H54 (cell line): ENCODE data around the gene NDUFB6.

ENCODE experiments used
- DNase-seq: peaks from one replicate; pipeline ENCODE4 v3.0.0; 2011; ENCODE audit warnings: low spot score, mixed read lengths; ENCODE audit not compliant: insufficient read length
- FAIRE-seq: peaks from 3 replicates; lab custom pipeline; 2011; peaks lifted over from hg19 to GRCh38; lab: Jason Lieb, UNC
- POLR2A ChIP-seq: IDR thresholded peaks from 2 replicates; pipeline ENCODE4 v1.6.1; 2011; ENCODE audit warnings: low read depth, mild to moderate bottlenecking, low read length

The NDUFB6 gene

GRCh38 chr9:32523910-32524309 lies 49.0 kb downstream of the NDUFB6 start:
- no peak for DNase-seq
- no peak for TF ChIP-seq POLR2A
- FAIRE-seq, result no peak

- FAIRE-seq, result no peak
- TF ChIP-seq POLR2A, result no peak
Measured at GRCh38 chr9:32518276-32518675, 54.7 kb downstream of the NDUFB6 start.

GRCh38 chr9:32516241-32516640 lies 56.7 kb downstream of the NDUFB6 start:
- TF ChIP-seq POLR2A, result no peak
- DNase-seq, result no peak
- FAIRE-seq, result no peak

More at GRCh38 chr9:32518276-32518675, 54.7 kb downstream of the NDUFB6 start:
- no peak for DNase-seq

GRCh38 chr9:32508728-32509127 lies 64.2 kb downstream of the NDUFB6 start:
- TF ChIP-seq POLR2A, result no peak
- DNase-seq, result no peak
- FAIRE-seq, result no peak

- TF ChIP-seq POLR2A, result no peak
- FAIRE-seq, result no peak
- DNase-seq, result no peak
Measured at GRCh38 chr9:32503008-32503407, 70.0 kb downstream of the NDUFB6 start.
